Brain microvascular endothelial cell (primary cell): Measurements from ENCODE around the gene MAP3K6.
A peak's percentile ranks its signal among the peaks of the same experiment; 100 is the strongest.

ENCODE experiments used
- DNase-seq: peaks from one replicate; pipeline ENCODE4 v3.0.0-alpha.2; 2020
- H3K27ac ChIP-seq: fragments of 250-450 bp; sonication (Bioruptor Pico); 2 replicates; pipeline ENCODE4 v1.5.1; 2020; ENCODE audit warnings: mild to moderate bottlenecking, moderate library complexity
- H3K27me3 ChIP-seq: fragments of 250-450 bp; sonication (Bioruptor Pico); replicated peaks from 2 replicates; pipeline ENCODE4 v1.5.1; 2020; ENCODE audit warnings: mild to moderate bottlenecking
- H3K36me3 ChIP-seq: fragments of 250-450 bp; sonication (Bioruptor Pico); replicated peaks from 2 replicates; pipeline ENCODE4 v1.5.1; 2020; ENCODE audit warnings: mild to moderate bottlenecking
- H3K4me3 ChIP-seq: 2 replicates; pipeline ENCODE4 v1.5.1; 2011; ENCODE audit warnings: low read depth, mild to moderate bottlenecking, control low read depth, low read length, moderate library complexity
- CTCF ChIP-seq: IDR thresholded peaks from 2 replicates; pipeline ENCODE4 v1.5.1; 2011; ENCODE audit warnings: low read depth, mild to moderate bottlenecking, moderate library complexity, low read length, control low read depth, inconsistent platforms; ENCODE audit errors: missing control alignments
- in situ Hi-C: cut with HindIII; loops from 2 replicates; pipeline ENCODE4 v1.10.0; 2017; ENCODE audit warnings: low sequenced_read_pairs, low pct_ligation_motif_present

The MAP3K6 gene

GRCh38 chr1:27365372-27366112, 1.2 kb downstream of the MAP3K6 start:
- in situ Hi-C loops = no loop called here
- peak overlapping the region; percentile 80 for H3K27ac ChIP-seq

GRCh38 chr1:27364696-27365371, 1.9 kb downstream of the MAP3K6 start:
- no peak for TF ChIP-seq CTCF
- Histone ChIP-seq H3K4me3 (peak overlapping the region; percentile 35), H3K27ac (no peak overlapping the region), H3K27me3 (no peaks in the 10 kb centered on the region), H3K36me3 (peaks cover 3% of the 10 kb centered on the region)
- in situ Hi-C loops = no loop called here
- DNase-seq = no peak

More at GRCh38 chr1:27365372-27366112, 1.2 kb downstream of the MAP3K6 start:
- H3K4me3 ChIP-seq = peak overlapping the region; percentile 74
- H3K36me3 ChIP-seq = peaks cover 3% of the 10 kb centered on the region
- H3K27me3 ChIP-seq = no peaks in the 10 kb centered on the region
- TF ChIP-seq CTCF = no peak
- peak; percentile 84 for DNase-seq

GRCh38 chr1:27363766-27364695, 2.7 kb downstream of the MAP3K6 start:
- TF ChIP-seq CTCF = no peak
- Histone ChIP-seq H3K4me3 (no peak overlapping the region), H3K27ac (no peak overlapping the region), H3K36me3 (peaks cover 3% of the 10 kb centered on the region), H3K27me3 (no peaks in the 10 kb centered on the region)
- in situ Hi-C loops = no loop called here
- DNase-seq = no peak

DNA sequence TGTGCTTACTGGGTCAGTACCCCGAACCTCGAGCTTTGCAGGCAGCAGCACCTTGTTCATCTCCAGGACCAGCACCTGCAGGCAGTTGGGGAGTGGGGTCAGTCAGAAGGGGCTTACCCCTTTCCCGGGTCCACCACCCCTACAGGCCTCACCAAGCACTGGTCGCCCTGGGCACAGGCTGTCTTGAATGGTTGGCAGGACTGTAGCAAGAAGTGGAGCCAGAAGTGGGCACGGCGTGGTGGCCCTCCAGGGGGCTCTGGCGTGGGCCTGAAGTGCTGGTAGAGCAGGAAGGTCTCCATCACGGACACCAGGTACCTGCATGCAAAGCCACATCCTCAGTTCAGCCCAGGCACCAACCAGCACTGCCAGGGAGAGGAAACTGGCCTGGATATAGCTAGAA, 5.2 kb downstream of the MAP3K6 start:
- H3K27me3 ChIP-seq = no peaks in the 10 kb centered on the region
- DNase-seq = no peak
- no peak overlapping the region for H3K27ac ChIP-seq
- in situ Hi-C loops = no loop called here
- no peak overlapping the region for H3K4me3 ChIP-seq
- TF ChIP-seq CTCF = no peak
- H3K36me3 ChIP-seq = peaks cover 20% of the 10 kb centered on the region

- in situ Hi-C loops = no loop called here
- no peak for TF ChIP-seq CTCF
- Histone ChIP-seq H3K27ac (no peak overlapping the region), H3K27me3 (no peaks in the 10 kb centered on the region), H3K36me3 (peaks cover 20% of the 10 kb centered on the region), H3K4me3 (no peak overlapping the region)
- DNase-seq = no peak
Observed at GRCh38 chr1:27361044-27361402, 5.7 kb downstream of the MAP3K6 start.
